Gastrocnemius medialis (tissue), 4 donors: ENCODE results near the gene ZNF775. TPM values are rescaled to one million over a fixed set of nuclear protein-coding genes. Genes with fewer than 3 reads are reported as not detected.

ENCODE experiments used
- ATAC-seq, 2 donors: fragments of 150-250 bp; one replicate each; pipeline ENCODE4 v1.9.1; 2016
- DNase-seq, 2 donors: peaks; one replicate each; pipeline ENCODE4 v3.0.0-alpha.2; 2019
- H3K27ac ChIP-seq, 4 donors: fragments of 200-600 bp; sonication (generic); 1 replicate in 1 of 4; 2 replicates in 3 of 4; pipeline ENCODE4 v1.5.1; 2016 to 2018; ENCODE audit warnings: mild to moderate bottlenecking in 2 of 4, moderate library complexity in 1 of 4
- H3K27me3 ChIP-seq, 3 donors: fragments of 200-600 bp; sonication (generic) in 2 of 3; 1 replicate in 1 of 3; 2 replicates in 2 of 3; pipeline versions ENCODE4 v1.5.1 to v1.6.0; 2016 to 2019; ENCODE audit warnings: mild to moderate bottlenecking in 1 of 3, moderate library complexity in 1 of 3
- H3K36me3 ChIP-seq, 2 donors: fragments of 200-600 bp; sonication (generic) in 1 of 2; one replicate each; pipeline ENCODE4 v1.5.1; 2017 to 2018
- H3K4me1 ChIP-seq, 2 donors: fragments of 200-600 bp; sonication (generic) in 1 of 2; one replicate each; pipeline ENCODE4 v1.5.1; 2016 to 2017; ENCODE audit warnings: mild to moderate bottlenecking in 2 of 2
- H3K4me3 ChIP-seq, 4 donors: fragments of 200-600 bp; sonication (generic) in 3 of 4; 1 replicate in 1 of 4; 2 replicates in 3 of 4; pipeline ENCODE4 v1.5.1; 2016 to 2019; ENCODE audit warnings: mild to moderate bottlenecking in 2 of 4
- H3K9me3 ChIP-seq, 3 donors: fragments of 200-600 bp; sonication (generic) in 2 of 3; 1 replicate in 1 of 3; 2 replicates in 2 of 3; pipeline ENCODE4 v1.5.1; 2016 to 2019
- POLR2A ChIP-seq, 2 donors: fragments of 450-650 bp; IDR thresholded peaks; one replicate each; pipeline ENCODE4 v1.6.1; 2017; ENCODE audit warnings: antibody characterized with exemption in 2 of 2, mild to moderate bottlenecking in 2 of 2, moderate library complexity in 2 of 2
- in situ Hi-C, 4 donors: fragments of 200-750 bp; cut with MboI; loops; one replicate each; pipeline versions ENCODE4 v1.15.0 to v1.8.0; 2017; ENCODE audit warnings: low sequenced_read_pairs in 4 of 4
- intact Hi-C: fragments of 100-400 bp; cut with DNase I; formaldehyde crosslinking; loops from one replicate; pipeline ENCODE4 v1.15.1; 2023; ENCODE audit warnings: low total_unique reads
- total RNA-seq, 4 donors: library from RNA; depleted of rRNA; stranded (reverse); fragments of >200 nt; gene quantifications; one replicate each; pipeline versions ENCODE4 v1.1.0 to v1.2.3, GENCODE V29; 2016
- TF ChIP-seq, protein P1 (sequence below), 5 experiments: fragments of 450-650 bp in 3 of 5; fragments of 200-600 bp in 2 of 5; sonication (generic) in 2 of 5; IDR thresholded peaks in 4 of 5; conservative IDR thresholded peaks in 1 of 5; 1 replicate in 4 of 5; 2 replicates in 1 of 5; pipeline ENCODE4 v1.5.1; 2016 to 2019; ENCODE audit warnings: antibody characterized with exemption in 5 of 5, mild to moderate bottlenecking in 3 of 5, moderate library complexity in 3 of 5

The ZNF775 gene
- total RNA-seq, 4 donors from 2014 or later = 3.1 to 7.5 (median 3.3) TPM

GRCh38 chr7:150441524-150441923 is 62.4 kb downstream of the ZNF775 start:
- TF ChIP-seq, protein P1, sequence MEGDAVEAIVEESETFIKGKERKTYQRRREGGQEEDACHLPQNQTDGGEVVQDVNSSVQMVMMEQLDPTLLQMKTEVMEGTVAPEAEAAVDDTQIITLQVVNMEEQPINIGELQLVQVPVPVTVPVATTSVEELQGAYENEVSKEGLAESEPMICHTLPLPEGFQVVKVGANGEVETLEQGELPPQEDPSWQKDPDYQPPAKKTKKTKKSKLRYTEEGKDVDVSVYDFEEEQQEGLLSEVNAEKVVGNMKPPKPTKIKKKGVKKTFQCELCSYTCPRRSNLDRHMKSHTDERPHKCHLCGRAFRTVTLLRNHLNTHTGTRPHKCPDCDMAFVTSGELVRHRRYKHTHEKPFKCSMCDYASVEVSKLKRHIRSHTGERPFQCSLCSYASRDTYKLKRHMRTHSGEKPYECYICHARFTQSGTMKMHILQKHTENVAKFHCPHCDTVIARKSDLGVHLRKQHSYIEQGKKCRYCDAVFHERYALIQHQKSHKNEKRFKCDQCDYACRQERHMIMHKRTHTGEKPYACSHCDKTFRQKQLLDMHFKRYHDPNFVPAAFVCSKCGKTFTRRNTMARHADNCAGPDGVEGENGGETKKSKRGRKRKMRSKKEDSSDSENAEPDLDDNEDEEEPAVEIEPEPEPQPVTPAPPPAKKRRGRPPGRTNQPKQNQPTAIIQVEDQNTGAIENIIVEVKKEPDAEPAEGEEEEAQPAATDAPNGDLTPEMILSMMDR (IDR thresholded peaks at IDR 0.05 in 4 of 5, conservative IDR thresholded peaks at IDR 0.05 in 1 of 5) = no peak
- TF ChIP-seq POLR2A (IDR thresholded peaks at IDR 0.05) = no peak
- Histone ChIP-seq H3K9me3 (no peaks in the 10 kb centered on the region), H3K27ac (no peak overlapping the region), H3K27me3 (no peaks in the 10 kb centered on the region), H3K4me3 (no peak overlapping the region), H3K4me1 (no peaks in the 10 kb centered on the region), H3K36me3 (no peaks in the 10 kb centered on the region)
- intact Hi-C loops = no loop called here
- DNase-seq = no peak
- no peak for ATAC-seq
- in situ Hi-C loops = loop anchor here in 2 of 4 donors (10.0 kb wide), 1 partner anchor 313 kb away; no protein-coding TSS in a partner anchor

- Histone ChIP-seq H3K27me3 (no peaks in the 10 kb centered on the region), H3K27ac (no peak overlapping the region), H3K36me3 (no peaks in the 10 kb centered on the region), H3K4me1 (no peaks in the 10 kb centered on the region), H3K4me3 (no peak overlapping the region), H3K9me3 (no peaks in the 10 kb centered on the region)
- TF ChIP-seq, protein P1 (IDR thresholded peaks at IDR 0.05 in 4 of 5, conservative IDR thresholded peaks at IDR 0.05 in 1 of 5) = no peak
- TF ChIP-seq POLR2A (IDR thresholded peaks at IDR 0.05) = no peak
- DNase-seq = no peak
- no peak for ATAC-seq
- intact Hi-C loops (no loop called here), in situ Hi-C loops (loop anchor here in 2 of 4 donors (10.0 kb wide), 1 partner anchor 312 kb away; no protein-coding TSS in a partner anchor)
These were observed 63.7 kb downstream of the ZNF775 start for GRCh38 chr7:150442811-150443210.

GRCh38 chr7:150443793-150444540 is 64.8 kb downstream of the ZNF775 start:
- TF ChIP-seq POLR2A (IDR thresholded peaks at IDR 0.05) = no peak
- TF ChIP-seq, protein P1 (IDR thresholded peaks at IDR 0.05 in 4 of 5, conservative IDR thresholded peaks at IDR 0.05 in 1 of 5) = no peak
- H3K27me3 ChIP-seq = peaks cover 0 to 3% (median 0%) of the 10 kb centered on the region in 3 donors
- DNase-seq = no peak
- no peaks in the 10 kb centered on the region for H3K4me1 ChIP-seq
- no peak for ATAC-seq
- intact Hi-C loops (no loop called here), in situ Hi-C loops (loop anchor here in 2 of 4 donors (10.0 kb wide), 1 partner anchor 311 kb away; no protein-coding TSS in a partner anchor)
- H3K4me3 ChIP-seq = no peak overlapping the region
- no peaks in the 10 kb centered on the region for H3K9me3 ChIP-seq
- no peaks in the 10 kb centered on the region for H3K36me3 ChIP-seq
- H3K27ac ChIP-seq = no peak overlapping the region

DNA sequence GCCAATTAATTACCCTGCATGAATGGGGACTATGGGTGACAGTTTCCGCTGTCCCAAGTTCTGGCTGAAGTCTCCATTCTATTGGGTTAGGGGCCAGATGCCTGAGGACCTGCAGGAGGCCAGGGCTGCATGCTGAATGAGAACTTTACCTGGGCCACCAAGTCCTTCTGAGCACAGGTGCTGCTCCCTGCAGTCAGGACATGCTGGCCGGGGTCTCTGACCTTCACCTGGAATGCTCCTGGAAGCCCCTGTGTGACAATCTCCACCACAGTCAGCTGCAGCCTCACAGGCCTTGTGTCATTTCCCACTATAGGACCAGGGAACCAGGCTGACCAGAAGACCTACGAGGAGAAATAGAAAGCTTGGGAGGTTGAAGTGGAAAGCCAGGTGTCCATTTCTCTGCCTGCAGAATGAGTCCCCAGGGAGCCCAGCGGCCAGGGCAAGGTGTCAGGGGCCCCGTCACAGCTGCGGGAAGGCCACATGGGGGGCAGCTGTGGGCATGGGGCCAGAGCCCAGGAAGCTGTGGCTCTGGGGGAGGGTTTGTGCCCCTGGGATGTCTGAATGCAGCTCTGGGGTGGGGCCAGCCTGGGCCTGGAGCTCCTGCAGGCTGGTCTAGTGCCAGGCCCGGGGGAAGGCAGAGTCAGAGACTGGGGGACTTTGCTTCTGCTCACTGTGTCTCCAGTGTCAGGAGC is 65.7 kb downstream of the ZNF775 start:
- intact Hi-C loops = loop anchor here (5.0 kb wide), 1 partner anchor 312 kb away; no protein-coding TSS in a partner anchor
- TF ChIP-seq, protein P1 (IDR thresholded peaks at IDR 0.05 in 4 of 5, conservative IDR thresholded peaks at IDR 0.05 in 1 of 5) = no peak
- no peak for TF ChIP-seq POLR2A (IDR thresholded peaks at IDR 0.05)
- Histone ChIP-seq H3K36me3 (no peaks in the 10 kb centered on the region), H3K9me3 (no peaks in the 10 kb centered on the region), H3K27ac (no peak overlapping the region), H3K4me1 (no peaks in the 10 kb centered on the region), H3K27me3 (peaks cover 0 to 7% (median 6%) of the 10 kb centered on the region in 3 donors), H3K4me3 (no peak overlapping the region)
- DNase-seq (no peak), ATAC-seq (no peak)
- in situ Hi-C loops = loop anchor here in 2 of 4 donors (10.0 kb wide), 1 partner anchor 310 kb away; no protein-coding TSS in a partner anchor
